ENCODE measurements around the gene PLSCR2.

The PLSCR2 gene

DNA sequence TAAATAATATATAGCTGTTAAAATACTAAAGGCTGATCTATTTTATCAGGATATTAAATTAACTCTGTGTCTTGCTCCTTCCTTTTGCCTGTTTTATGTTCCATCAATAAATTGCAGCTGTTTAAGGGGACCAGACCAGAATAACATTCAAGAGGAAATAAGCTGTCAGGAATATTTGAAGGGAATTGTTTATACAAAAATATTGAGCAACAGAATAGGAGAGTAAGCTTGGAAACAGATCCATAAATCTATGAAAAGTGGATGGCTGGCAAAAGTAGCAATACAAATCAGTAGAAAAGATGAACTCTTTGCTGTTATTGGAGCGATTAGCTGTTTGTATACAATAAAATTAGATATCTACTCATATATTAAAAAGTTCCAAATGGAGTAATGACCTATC is 36.2 kb upstream of the PLSCR2 start:
- no peak overlapping the region for H3K4me3 ChIP-seq
- TF ChIP-seq, protein P1, sequence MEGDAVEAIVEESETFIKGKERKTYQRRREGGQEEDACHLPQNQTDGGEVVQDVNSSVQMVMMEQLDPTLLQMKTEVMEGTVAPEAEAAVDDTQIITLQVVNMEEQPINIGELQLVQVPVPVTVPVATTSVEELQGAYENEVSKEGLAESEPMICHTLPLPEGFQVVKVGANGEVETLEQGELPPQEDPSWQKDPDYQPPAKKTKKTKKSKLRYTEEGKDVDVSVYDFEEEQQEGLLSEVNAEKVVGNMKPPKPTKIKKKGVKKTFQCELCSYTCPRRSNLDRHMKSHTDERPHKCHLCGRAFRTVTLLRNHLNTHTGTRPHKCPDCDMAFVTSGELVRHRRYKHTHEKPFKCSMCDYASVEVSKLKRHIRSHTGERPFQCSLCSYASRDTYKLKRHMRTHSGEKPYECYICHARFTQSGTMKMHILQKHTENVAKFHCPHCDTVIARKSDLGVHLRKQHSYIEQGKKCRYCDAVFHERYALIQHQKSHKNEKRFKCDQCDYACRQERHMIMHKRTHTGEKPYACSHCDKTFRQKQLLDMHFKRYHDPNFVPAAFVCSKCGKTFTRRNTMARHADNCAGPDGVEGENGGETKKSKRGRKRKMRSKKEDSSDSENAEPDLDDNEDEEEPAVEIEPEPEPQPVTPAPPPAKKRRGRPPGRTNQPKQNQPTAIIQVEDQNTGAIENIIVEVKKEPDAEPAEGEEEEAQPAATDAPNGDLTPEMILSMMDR (IDR thresholded peaks at IDR 0.05), result no peak
- H3K27ac ChIP-seq, result no peak overlapping the region
- DNase-seq (ENCODE audit: low spot score), result no peak

GRCh38 chr3:146504498-146505197 is 35.3 kb upstream of the PLSCR2 start:
- no peak overlapping the region for H3K4me3 ChIP-seq
- DNase-seq (ENCODE audit: low spot score), result no peak
- H3K27ac ChIP-seq, result no peak overlapping the region
- TF ChIP-seq, protein P1 (IDR thresholded peaks at IDR 0.05), result no peak

DNA sequence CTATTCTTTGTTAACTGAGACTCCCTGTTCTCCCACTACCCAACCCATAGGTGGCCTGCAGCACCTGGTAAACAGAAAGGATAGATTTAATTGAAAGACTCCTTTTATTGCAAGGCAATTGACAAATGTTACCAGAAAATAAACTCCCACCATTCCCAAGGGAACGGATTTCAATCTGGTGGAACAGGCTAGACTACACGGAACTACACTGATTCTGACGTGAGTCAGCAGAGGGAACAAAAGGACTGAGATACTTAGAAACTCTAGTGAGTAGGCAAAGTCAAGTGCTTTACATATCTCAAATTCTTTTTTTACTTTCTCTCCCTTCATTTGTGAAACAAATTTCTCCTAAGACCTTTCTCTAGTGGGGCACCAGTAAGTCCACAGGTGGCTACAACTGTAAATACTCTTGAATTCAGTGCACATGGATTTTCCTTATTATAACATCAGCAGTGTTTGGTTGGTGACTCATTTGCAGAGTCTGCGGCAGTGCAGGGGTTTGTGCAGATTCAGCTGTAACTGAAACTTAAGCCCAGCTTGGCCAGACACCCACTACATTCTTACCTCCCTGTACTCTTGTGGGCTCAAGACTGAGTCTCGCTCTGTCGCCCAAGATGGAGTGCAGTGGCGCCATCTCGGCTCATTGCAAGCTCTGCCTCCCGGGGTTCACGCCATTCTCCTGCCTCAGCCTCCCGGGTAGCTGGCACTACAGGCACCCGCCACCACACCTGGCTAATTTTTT is 34.3 kb upstream of the PLSCR2 start:
- TF ChIP-seq, protein P1 (IDR thresholded peaks at IDR 0.05), result no peak
- no peak for DNase-seq (ENCODE audit: low spot score)
- Histone ChIP-seq H3K27ac (no peak overlapping the region), H3K4me3 (no peak overlapping the region)

DNA sequence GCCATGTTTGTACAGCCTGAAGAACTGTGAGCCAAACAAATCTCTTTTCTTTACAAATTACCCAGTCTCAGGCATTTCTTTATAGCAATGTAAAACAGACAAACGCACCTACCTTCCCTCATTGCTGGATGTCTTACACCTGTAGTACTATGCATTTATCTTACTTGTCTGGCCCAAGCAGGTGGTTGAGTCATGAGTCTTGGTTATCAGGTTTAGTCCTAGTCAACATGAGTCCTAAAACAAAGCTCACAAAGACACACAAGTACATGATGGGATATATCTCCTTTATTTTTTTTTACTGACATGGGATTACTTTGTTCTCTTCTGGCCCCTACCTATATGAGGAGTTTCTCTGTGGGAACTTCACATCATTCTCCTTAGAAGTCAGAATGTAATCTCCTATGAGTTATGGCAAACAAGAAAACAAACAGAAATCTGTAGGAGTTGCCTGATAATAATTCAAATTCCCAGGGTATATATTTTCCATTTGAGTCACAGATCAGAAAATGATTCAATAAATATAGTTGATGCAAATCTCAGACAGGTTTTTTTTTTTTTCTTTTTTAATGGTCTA is 33.6 kb upstream of the PLSCR2 start:
- TF ChIP-seq, protein P1 (IDR thresholded peaks at IDR 0.05), result no peak
- DNase-seq (ENCODE audit: low spot score), result no peak
- Histone ChIP-seq H3K27ac (no peak overlapping the region), H3K4me3 (no peak overlapping the region)

DNA sequence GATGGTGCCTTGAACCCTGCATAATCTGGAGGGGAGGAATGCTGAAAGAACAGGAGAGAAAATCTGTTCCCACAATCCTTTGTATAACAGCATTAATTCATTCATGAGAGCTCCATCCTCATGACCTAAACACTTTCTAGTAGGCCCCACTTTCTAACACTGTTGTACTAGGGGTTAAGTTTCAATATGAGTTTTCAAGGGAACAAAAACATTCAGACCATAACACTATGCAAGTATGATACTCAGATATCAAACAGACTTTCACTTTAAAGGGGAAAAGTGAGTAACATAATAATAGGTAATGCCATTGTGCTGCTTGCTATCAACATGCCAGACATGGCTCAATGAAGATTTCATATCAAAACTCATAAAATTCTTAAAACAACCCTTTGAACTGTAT is 32.4 kb upstream of the PLSCR2 start:
- TF ChIP-seq, protein P1 (IDR thresholded peaks at IDR 0.05), result no peak
- no peak for DNase-seq (ENCODE audit: low spot score)
- Histone ChIP-seq H3K27ac (no peak overlapping the region), H3K4me3 (no peak overlapping the region)

DNA sequence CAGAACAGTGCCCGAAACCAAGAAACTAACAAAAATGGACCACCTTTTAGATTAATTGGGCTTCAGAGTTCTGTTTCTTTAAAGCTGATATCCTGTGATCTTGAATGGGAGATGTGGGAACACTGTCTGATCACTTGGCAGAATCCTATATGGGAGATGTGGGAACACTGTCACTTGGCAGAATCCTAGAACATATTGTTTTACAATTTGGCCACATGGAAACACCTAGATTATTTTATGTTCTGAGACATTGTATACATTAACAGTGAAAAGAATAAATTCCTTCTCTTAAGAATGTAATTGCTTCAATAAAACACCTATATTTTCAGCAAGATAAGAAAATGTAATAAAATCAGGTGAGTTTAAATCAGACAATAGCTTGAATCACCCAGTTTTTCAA is 30.3 kb upstream of the PLSCR2 start:
- Histone ChIP-seq H3K27ac (no peak overlapping the region), H3K4me3 (no peak overlapping the region)
- no peak for DNase-seq (ENCODE audit: low spot score)
- TF ChIP-seq, protein P1 (IDR thresholded peaks at IDR 0.05), result no peak

Data from coronary artery (tissue), 2 donors.